Suppressor macrophage treated with lipopolysaccharide for 4 hours (primary cell): Measurements from ENCODE around the gene EXOC3.

ENCODE experiments used
- DNase-seq: peaks from one replicate; pipeline ENCODE4 v3.0.0-alpha.2; 2020

EXOC3 gene

GRCh38 chr5:489689-490080 lies 46.7 kb downstream of the EXOC3 start:
- no peak for DNase-seq

- no peak for DNase-seq
These were observed 47.4 kb downstream of the EXOC3 start for GRCh38 chr5:490116-491106.

- DNase-seq, result no peak
These were observed 48.3 kb downstream of the EXOC3 start for GRCh38 chr5:491119-491855.

- no peak for DNase-seq
These were observed 48.8 kb downstream of the EXOC3 start for GRCh38 chr5:491856-492155.

- DNase-seq, result no peak
These were observed 49.4 kb downstream of the EXOC3 start for GRCh38 chr5:492314-492893.

- no peak for DNase-seq
These were observed 50.2 kb downstream of the EXOC3 start for GRCh38 chr5:493119-493701.

GRCh38 chr5:493758-494157 lies 50.8 kb downstream of the EXOC3 start:
- no peak for DNase-seq

- no peak for DNase-seq
These were observed 51.8 kb downstream of the EXOC3 start for GRCh38 chr5:494667-495255.

GRCh38 chr5:496028-496427 lies 53.1 kb downstream of the EXOC3 start:
- no peak for DNase-seq

GRCh38 chr5:497090-497700 lies 54.2 kb downstream of the EXOC3 start:
- no peak for DNase-seq

- no peak for DNase-seq
These were observed 55.0 kb downstream of the EXOC3 start for GRCh38 chr5:497871-498509.

- DNase-seq, result no peak
These were observed 56.5 kb downstream of the EXOC3 start for GRCh38 chr5:499233-500209.

GRCh38 chr5:500491-500890 lies 57.5 kb downstream of the EXOC3 start:
- no peak for DNase-seq

- no peak for DNase-seq
These were observed 58.3 kb downstream of the EXOC3 start for GRCh38 chr5:501105-501830.

GRCh38 chr5:501831-502184 lies 58.8 kb downstream of the EXOC3 start:
- no peak for DNase-seq

- no peak for DNase-seq
These were observed 59.5 kb downstream of the EXOC3 start for GRCh38 chr5:502325-503079.

- DNase-seq, result no peak
These were observed 61.6 kb downstream of the EXOC3 start for GRCh38 chr5:504326-505154.

GRCh38 chr5:505951-506525 lies 63.1 kb downstream of the EXOC3 start:
- no peak for DNase-seq
